Measurements from ENCODE around the gene NXF1. TPM values are rescaled to one million over a fixed set of nuclear protein-coding genes. Genes with fewer than 3 reads are reported as not detected.

Gene NXF1
- total RNA-seq, 8 experiments from 2014 or later, result 22.4 to 86.6 (median 45.4) TPM

Other genes starting within 250 kb of the NXF1 start
- gene EEF1G, start 231.5 kb downstream of the NXF1 start, total RNA-seq, result 1,000 to 10,000 TPM; 1,525 to 3,247 (median 2,152) TPM
- 10 to 100 TPM; 11.5 to 24.4 (median 17.3) TPM for gene TUT1, start 213.9 kb downstream of the NXF1 start, total RNA-seq
- gene MTA2, start 203.6 kb downstream of the NXF1 start, total RNA-seq, result 100 to 1,000 TPM in 3 of 8 experiments, 10 to 100 TPM in 5; 49.1 to 146 (median 83.3) TPM
- 10 to 100 TPM in 4 of 8 experiments, 1 to 10 TPM in 4; 1.4 to 56.9 (median 10.0) TPM for gene EML3, start 192.7 kb downstream of the NXF1 start, total RNA-seq
- gene ROM1, start 192.2 kb downstream of the NXF1 start, total RNA-seq, result 10 to 100 TPM in 1 of 8 experiments, 1 to 10 TPM in 6, under 1 TPM in 1; 0.49 to 14.5 (median 4.8) TPM
- gene B3GAT3, start 183.5 kb downstream of the NXF1 start, total RNA-seq, result 10 to 100 TPM; 28.6 to 56.5 (median 37.0) TPM
- 100 to 1,000 TPM in 7 of 8 experiments, 10 to 100 TPM in 1; 97.8 to 296 (median 172) TPM for gene GANAB, start 158.8 kb downstream of the NXF1 start, total RNA-seq
- 10 to 100 TPM; 10.8 to 24.8 (median 17.9) TPM for gene INTS5, start 152.1 kb downstream of the NXF1 start, total RNA-seq
- 100 to 1,000 TPM in 4 of 8 experiments, 10 to 100 TPM in 4; 51.9 to 159 (median 95.0) TPM for gene C11orf98, start 140.2 kb downstream of the NXF1 start, total RNA-seq
- 10 to 100 TPM; 25.7 to 90.2 (median 37.9) TPM for gene CSKMT, start 140.1 kb downstream of the NXF1 start, total RNA-seq
- 10 to 100 TPM in 5 of 8 experiments, 1 to 10 TPM in 3; 7.9 to 17.7 (median 10.3) TPM for gene UQCC3, start 133.8 kb downstream of the NXF1 start, total RNA-seq
- 10 to 100 TPM in 3 of 8 experiments, 1 to 10 TPM in 5; 2.8 to 32.4 (median 4.6) TPM for gene LBHD1, start 133.2 kb downstream of the NXF1 start, total RNA-seq
- gene UBXN1, start 126.4 kb downstream of the NXF1 start, total RNA-seq, result 100 to 1,000 TPM in 7 of 8 experiments, 10 to 100 TPM in 1; 95.5 to 132 (median 123) TPM
- gene LRRN4CL, start 115.9 kb downstream of the NXF1 start, total RNA-seq, result 1 to 10 TPM in 2 of 8 experiments, under 1 TPM in 6; 0.33 to 9.3 (median 0.49) TPM
- 100 to 1,000 TPM in 6 of 8 experiments, 10 to 100 TPM in 2; 55.0 to 446 (median 341) TPM for gene BSCL2, start 98.0 kb downstream of the NXF1 start, total RNA-seq
- gene GNG3, start 97.8 kb downstream of the NXF1 start, total RNA-seq, result 100 to 1,000 TPM in 5 of 8 experiments, under 1 TPM in 3; 0.61 to 171 (median 111) TPM
- gene HNRNPUL2, start 78.0 kb downstream of the NXF1 start, total RNA-seq, result 10 to 100 TPM; 13.4 to 55.2 (median 27.8) TPM
- gene TTC9C, start 77.0 kb downstream of the NXF1 start, total RNA-seq, result 10 to 100 TPM; 41.6 to 67.2 (median 48.7) TPM
- 10 to 100 TPM in 3 of 8 experiments, 1 to 10 TPM in 5; 7.4 to 12.8 (median 9.5) TPM for gene ZBTB3, start 51.3 kb downstream of the NXF1 start, total RNA-seq
- 100 to 1,000 TPM in 6 of 8 experiments, 10 to 100 TPM in 2; 83.4 to 178 (median 115) TPM for gene POLR2G, start 43.9 kb downstream of the NXF1 start, total RNA-seq
- 10 to 100 TPM in 5 of 8 experiments, 1 to 10 TPM in 3; 8.7 to 40.6 (median 13.9) TPM for gene TAF6L, start 34.0 kb downstream of the NXF1 start, total RNA-seq
- gene TMEM179B, start 18.0 kb downstream of the NXF1 start, total RNA-seq, result 100 to 1,000 TPM in 1 of 8 experiments, 10 to 100 TPM in 7; 17.6 to 125 (median 42.2) TPM
- 10 to 100 TPM; 13.6 to 31.3 (median 25.3) TPM for gene TMEM223, start 13.4 kb downstream of the NXF1 start, total RNA-seq
- gene STX5, start 26.6 kb upstream of the NXF1 start, total RNA-seq, result 10 to 100 TPM; 26.2 to 54.3 (median 33.9) TPM
- gene TEX54, start 27.4 kb upstream of the NXF1 start, total RNA-seq, result 1 to 10 TPM in 6 of 8 experiments, not detected in 2; 1.3 to 5.7 (median 2.1) TPM
- 100 to 1,000 TPM in 1 of 8 experiments, 10 to 100 TPM in 7; 41.4 to 110 (median 81.7) TPM for gene WDR74, start 34.1 kb upstream of the NXF1 start, total RNA-seq
- gene SLC3A2, start 75.5 kb upstream of the NXF1 start, total RNA-seq, result 100 to 1,000 TPM in 7 of 8 experiments, 10 to 100 TPM in 1; 97.8 to 428 (median 211) TPM
- under 1 TPM in 6 of 8 experiments, not detected in 2; 0.04 to 0.81 (median 0.19) TPM for gene CHRM1, start 115.9 kb upstream of the NXF1 start, total RNA-seq
- 1 to 10 TPM in 1 of 8 experiments, under 1 TPM in 2, not detected in 5; 0.17 to 3.9 (median 0.38) TPM for gene SLC22A6, start 179.5 kb upstream of the NXF1 start, total RNA-seq
- 1 to 10 TPM in 1 of 8 experiments, under 1 TPM in 6, not detected in 1; under 0.01 to 1.3 (median 0.23) TPM for gene SLC22A8, start 210.4 kb upstream of the NXF1 start, total RNA-seq

Measured in motor neuron (in vitro differentiated cells).